Measurements from ENCODE around the gene AGAP1.

The AGAP1 gene

DNA sequence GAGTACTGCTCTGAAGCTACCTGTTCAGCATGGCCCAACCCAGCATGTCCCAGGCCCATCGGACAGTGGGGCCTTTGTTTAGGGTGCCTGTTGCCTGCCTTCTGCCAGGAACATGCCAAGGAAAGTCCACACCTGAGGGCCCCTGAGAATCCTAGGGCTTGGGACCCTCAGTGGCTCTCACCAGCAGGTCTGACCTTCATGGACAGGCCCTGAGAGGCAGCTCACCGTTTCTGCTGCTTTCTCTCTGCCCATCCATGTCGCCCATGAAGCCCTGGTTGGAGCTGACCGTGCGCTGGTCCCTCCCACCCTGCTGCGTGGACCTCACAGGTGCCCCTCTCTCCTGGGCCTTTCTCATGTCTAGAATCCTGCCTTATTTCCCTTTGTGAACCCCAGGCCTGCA, 550.3 kb downstream of the AGAP1 start:
- no peaks in the 10 kb centered on the region for H3K36me3 ChIP-seq (replicated peaks)

DNA sequence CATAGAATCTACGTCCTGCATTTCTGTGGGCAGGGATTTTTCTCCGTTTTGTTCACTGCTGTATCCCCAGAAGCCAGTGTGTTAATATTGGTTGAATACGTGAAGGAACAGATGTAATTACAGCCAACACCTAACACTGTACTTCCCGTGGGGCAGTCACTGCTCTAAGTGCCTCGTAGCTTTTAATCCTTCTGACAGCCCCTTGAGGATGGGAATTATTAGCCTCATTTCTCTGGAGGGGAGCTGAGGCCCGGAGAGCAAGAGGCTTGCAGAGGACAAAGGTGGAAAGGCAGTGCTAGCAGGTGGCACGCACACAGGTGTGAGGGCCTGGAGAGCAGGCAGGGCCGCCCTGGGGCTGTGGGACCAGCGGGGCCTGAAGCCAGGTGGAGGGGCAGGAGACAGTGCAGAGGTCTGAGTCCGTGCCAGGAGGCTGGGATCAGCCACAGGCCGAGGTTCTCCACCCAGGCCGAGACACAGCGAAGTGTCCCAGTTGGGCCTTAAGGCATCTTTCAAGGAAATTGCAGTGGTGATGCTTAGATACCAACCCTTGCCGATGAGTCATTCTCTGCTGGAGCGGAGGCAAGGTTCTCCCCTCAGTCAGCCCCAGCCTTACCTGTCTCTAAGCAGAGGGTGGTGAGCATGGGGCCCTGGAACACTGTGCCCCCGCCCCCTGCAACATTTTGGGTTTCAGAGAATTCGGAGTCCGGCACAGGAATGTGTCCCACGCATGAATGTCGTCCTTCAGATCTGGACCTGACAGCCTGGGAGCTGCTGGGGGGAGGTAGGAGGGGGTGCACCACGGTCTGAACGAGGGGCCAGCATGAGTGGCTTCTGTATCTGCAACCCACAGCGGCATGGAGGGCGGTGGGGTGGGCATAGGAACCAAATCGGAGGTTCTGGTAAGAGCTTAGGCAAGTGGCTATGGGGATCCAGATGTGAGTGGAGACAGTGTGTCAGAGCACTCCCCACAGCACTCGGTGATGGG, 551.7 kb downstream of the AGAP1 start:
- in situ Hi-C loops (cut with HindIII; ENCODE audit: low pct_ligation_motif_present, low sequenced_read_pairs): no loop called here
- no peaks in the 10 kb centered on the region for H3K27me3 ChIP-seq (replicated peaks)
- no peak overlapping the region for H3K27ac ChIP-seq
- H3K36me3 ChIP-seq (replicated peaks): no peaks in the 10 kb centered on the region
- TF ChIP-seq, protein P1, sequence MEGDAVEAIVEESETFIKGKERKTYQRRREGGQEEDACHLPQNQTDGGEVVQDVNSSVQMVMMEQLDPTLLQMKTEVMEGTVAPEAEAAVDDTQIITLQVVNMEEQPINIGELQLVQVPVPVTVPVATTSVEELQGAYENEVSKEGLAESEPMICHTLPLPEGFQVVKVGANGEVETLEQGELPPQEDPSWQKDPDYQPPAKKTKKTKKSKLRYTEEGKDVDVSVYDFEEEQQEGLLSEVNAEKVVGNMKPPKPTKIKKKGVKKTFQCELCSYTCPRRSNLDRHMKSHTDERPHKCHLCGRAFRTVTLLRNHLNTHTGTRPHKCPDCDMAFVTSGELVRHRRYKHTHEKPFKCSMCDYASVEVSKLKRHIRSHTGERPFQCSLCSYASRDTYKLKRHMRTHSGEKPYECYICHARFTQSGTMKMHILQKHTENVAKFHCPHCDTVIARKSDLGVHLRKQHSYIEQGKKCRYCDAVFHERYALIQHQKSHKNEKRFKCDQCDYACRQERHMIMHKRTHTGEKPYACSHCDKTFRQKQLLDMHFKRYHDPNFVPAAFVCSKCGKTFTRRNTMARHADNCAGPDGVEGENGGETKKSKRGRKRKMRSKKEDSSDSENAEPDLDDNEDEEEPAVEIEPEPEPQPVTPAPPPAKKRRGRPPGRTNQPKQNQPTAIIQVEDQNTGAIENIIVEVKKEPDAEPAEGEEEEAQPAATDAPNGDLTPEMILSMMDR (IDR thresholded peaks at IDR 0.05; ENCODE audit: low read depth, low read length, missing control alignments): no peak
- no peak for DNase-seq
- no peak overlapping the region for H3K4me3 ChIP-seq (ENCODE audit: low read depth, low read length)

More for the DNA sequence above, 550.3 kb downstream of the AGAP1 start:
- Histone ChIP-seq H3K27me3 (replicated peaks) (no peaks in the 10 kb centered on the region), H3K4me3 (ENCODE audit: low read depth, low read length) (no peak overlapping the region), H3K27ac (no peak overlapping the region)
- TF ChIP-seq, protein P1 (IDR thresholded peaks at IDR 0.05; ENCODE audit: low read depth, low read length, missing control alignments): no peak
- in situ Hi-C loops (cut with HindIII; ENCODE audit: low pct_ligation_motif_present, low sequenced_read_pairs): no loop called here
- DNase-seq: no peak

DNA sequence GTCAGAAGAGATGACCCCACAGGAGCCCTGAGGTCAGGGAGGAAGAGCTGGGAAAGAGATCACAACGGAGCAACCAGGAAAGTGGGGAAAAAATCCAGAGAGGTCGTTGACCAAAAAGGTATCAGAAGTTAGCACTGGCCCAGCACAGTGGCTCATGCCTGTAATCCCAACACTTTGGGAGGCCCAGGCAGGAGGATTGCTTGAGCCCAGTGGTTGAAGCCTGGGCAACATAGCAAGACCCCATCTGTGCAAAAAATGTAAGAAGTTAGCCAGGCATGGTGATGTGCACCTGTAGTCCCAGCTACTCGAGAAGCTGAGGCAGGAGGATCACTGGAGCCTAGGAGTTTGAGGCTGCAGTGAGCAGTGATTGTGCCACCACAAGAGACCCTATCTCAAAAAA, 552.9 kb downstream of the AGAP1 start:
- Histone ChIP-seq H3K4me3 (ENCODE audit: low read depth, low read length) (no peak overlapping the region), H3K36me3 (replicated peaks) (no peaks in the 10 kb centered on the region), H3K27me3 (replicated peaks) (no peaks in the 10 kb centered on the region), H3K27ac (no peak overlapping the region)
- DNase-seq: no peak
- in situ Hi-C loops (cut with HindIII; ENCODE audit: low pct_ligation_motif_present, low sequenced_read_pairs): no loop called here
- TF ChIP-seq, protein P1 (IDR thresholded peaks at IDR 0.05; ENCODE audit: low read depth, low read length, missing control alignments): no peak

DNA sequence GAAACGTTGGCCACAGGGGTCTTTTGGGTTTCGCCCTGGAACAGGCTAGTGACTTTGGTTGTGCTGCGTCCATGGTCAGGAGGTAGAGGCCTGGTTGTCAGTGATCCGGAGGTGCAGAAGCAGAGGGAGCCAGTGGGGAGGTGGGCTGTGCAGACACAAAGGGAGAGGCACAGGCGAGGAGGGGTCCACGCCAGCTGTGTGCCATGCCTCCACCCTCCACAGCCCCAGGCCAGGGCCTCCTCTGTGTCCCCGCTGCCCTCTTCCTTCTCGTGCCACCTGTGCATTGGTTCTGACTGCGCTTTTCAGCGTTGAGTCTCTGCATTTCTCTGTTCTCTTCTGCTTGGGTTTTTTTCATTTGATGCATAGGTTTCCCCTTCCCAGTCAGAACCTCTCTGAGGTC, 553.3 kb downstream of the AGAP1 start:
- no peak for DNase-seq
- TF ChIP-seq, protein P1 (IDR thresholded peaks at IDR 0.05; ENCODE audit: low read depth, low read length, missing control alignments): no peak
- no peak overlapping the region for H3K27ac ChIP-seq
- in situ Hi-C loops (cut with HindIII; ENCODE audit: low pct_ligation_motif_present, low sequenced_read_pairs): no loop called here
- H3K4me3 ChIP-seq (ENCODE audit: low read depth, low read length): no peak overlapping the region
- no peaks in the 10 kb centered on the region for H3K27me3 ChIP-seq (replicated peaks)
- no peaks in the 10 kb centered on the region for H3K36me3 ChIP-seq (replicated peaks)

DNA sequence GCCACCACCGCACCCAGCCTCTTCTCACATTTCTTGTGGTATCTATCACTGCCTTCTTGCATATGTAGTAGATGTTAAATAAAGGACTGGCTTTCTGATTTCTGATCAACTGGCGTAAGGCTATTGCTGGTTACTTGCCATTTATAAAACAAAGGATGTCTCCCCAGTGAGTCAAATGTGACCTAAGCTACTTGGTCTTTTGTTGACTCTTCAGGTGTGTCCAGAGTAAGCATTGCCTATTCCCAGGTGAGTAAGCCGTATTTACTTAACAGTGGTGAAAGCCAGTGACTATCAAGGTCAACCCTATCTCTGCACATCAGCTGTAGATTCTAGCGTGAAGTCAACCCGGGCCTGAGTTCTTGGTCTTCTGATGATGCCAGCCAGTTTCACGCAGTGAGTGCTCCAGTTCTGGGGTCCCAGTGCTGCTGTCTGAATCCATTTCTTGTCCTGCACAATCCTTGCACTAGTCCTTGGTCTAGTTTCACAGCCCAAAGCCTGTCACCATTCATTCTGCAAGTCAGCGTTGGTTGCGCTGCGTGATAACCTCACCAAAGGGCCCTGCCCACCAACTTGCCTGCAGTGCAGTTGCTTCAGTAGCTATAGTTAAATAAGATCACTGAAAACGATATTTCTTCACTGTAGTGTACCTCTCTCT, 554.2 kb downstream of the AGAP1 start:
- Histone ChIP-seq H3K27me3 (replicated peaks) (no peaks in the 10 kb centered on the region), H3K4me3 (ENCODE audit: low read depth, low read length) (no peak overlapping the region), H3K27ac (no peak overlapping the region), H3K36me3 (replicated peaks) (no peaks in the 10 kb centered on the region)
- in situ Hi-C loops (cut with HindIII; ENCODE audit: low pct_ligation_motif_present, low sequenced_read_pairs): no loop called here
- TF ChIP-seq, protein P1 (IDR thresholded peaks at IDR 0.05; ENCODE audit: low read depth, low read length, missing control alignments): no peak
- DNase-seq: no peak

Data from brain microvascular endothelial cell (primary cell).